ENCODE data around the gene RUNX2. TPM values are rescaled to one million over a fixed set of nuclear protein-coding genes. Genes with fewer than 3 reads are reported as not detected.

The RUNX2 gene
- total and polyA plus RNA-seq, 3 experiments from 2014 or later: 16.1 to 25.8 (median 25.3) TPM

GRCh38 chr6:45640081-45640491 lies 312.0 kb downstream of the RUNX2 start:
- Mint-ChIP-seq H3K4me3 (no peak overlapping the region), H3K27ac (peak overlapping the region in 3 of 8 donors; percentile 0 to 82 (median 27)), H3K9me3 (peaks cover 0 to 2% (median 0%) of the 10 kb centered on the region in 5 donors), H3K4me1 (peaks cover 0 to 4% (median 2%) of the 10 kb centered on the region in 3 donors), H3K36me3 (peaks cover 0 to 4% (median 2%) of the 10 kb centered on the region in 3 donors), H3K27me3 (no peaks in the 10 kb centered on the region)
- DNase-seq: no peak
- H3K36me3 ChIP-seq (ENCODE audit: insufficient read depth, low read length): no peaks in the 10 kb centered on the region
- no peaks in the 10 kb centered on the region for H3K4me1 ChIP-seq (ENCODE audit: insufficient read depth, low read length)
- POLR2A ChIA-PET: no interaction called here
- H3K27me3 ChIP-seq (ENCODE audit: insufficient read depth, low read length, poor library complexity, severe bottlenecking): no peaks in the 10 kb centered on the region
- no peaks in the 10 kb centered on the region for H3K9me3 ChIP-seq (ENCODE audit: low read length)
- CTCF ChIA-PET: no interaction called here
- H3K4me3 ChIP-seq (ENCODE audit: low read length): no peak overlapping the region
- no peak overlapping the region for H3K27ac ChIP-seq (ENCODE audit: low read depth, low read length)

DNA sequence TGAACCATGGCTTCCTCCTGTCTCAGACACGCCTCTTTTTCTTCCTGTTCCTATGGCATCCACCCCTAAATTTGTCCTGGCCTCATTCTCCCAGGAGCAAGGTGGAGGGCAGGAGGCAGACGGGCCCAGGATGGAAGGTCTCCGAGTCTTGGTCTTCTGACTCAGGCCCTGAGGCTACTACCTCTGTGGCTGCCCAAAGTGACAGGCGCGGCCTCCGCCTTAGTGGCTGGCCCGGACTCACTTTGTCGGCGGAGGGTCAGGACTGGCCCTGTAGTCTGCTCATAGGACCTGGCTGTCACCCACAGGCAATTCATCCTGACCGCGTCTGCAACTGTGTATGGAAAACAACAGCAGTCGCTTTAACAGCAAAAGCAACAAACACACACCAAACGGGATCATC lies 312.7 kb downstream of the RUNX2 start:
- Mint-ChIP-seq H3K4me1 (peaks cover 0 to 4% (median 2%) of the 10 kb centered on the region in 3 donors), H3K36me3 (peaks cover 0 to 1% (median 0%) of the 10 kb centered on the region in 3 donors), H3K27ac (no peak overlapping the region), H3K4me3 (no peak overlapping the region), H3K27me3 (no peaks in the 10 kb centered on the region), H3K9me3 (peaks cover 0 to 2% (median 0%) of the 10 kb centered on the region in 5 donors)
- H3K36me3 ChIP-seq (ENCODE audit: insufficient read depth, low read length): no peaks in the 10 kb centered on the region
- no peak overlapping the region for H3K4me3 ChIP-seq (ENCODE audit: low read length)
- no peak for DNase-seq
- no peak overlapping the region for H3K27ac ChIP-seq (ENCODE audit: low read depth, low read length)
- H3K4me1 ChIP-seq (ENCODE audit: insufficient read depth, low read length): no peaks in the 10 kb centered on the region
- ChIA-PET POLR2A (no interaction called here), CTCF (no interaction called here)
- H3K9me3 ChIP-seq (ENCODE audit: low read length): no peaks in the 10 kb centered on the region
- no peaks in the 10 kb centered on the region for H3K27me3 ChIP-seq (ENCODE audit: insufficient read depth, low read length, poor library complexity, severe bottlenecking)

GRCh38 chr6:45642331-45643125 lies 314.4 kb downstream of the RUNX2 start:
- Mint-ChIP-seq H3K27ac (no peak overlapping the region), H3K27me3 (no peaks in the 10 kb centered on the region), H3K9me3 (peaks cover 0 to under 1% (median 0%) of the 10 kb centered on the region in 5 donors), H3K4me1 (peaks cover 2 to 12% (median 4%) of the 10 kb centered on the region in 3 donors), H3K4me3 (no peak overlapping the region), H3K36me3 (peaks cover 0 to 1% (median 0%) of the 10 kb centered on the region in 3 donors)
- Histone ChIP-seq H3K27me3 (ENCODE audit: insufficient read depth, low read length, poor library complexity, severe bottlenecking) (no peaks in the 10 kb centered on the region), H3K9me3 (ENCODE audit: low read length) (no peaks in the 10 kb centered on the region), H3K4me3 (ENCODE audit: low read length) (no peak overlapping the region), H3K36me3 (ENCODE audit: insufficient read depth, low read length) (no peaks in the 10 kb centered on the region), H3K27ac (ENCODE audit: low read depth, low read length) (no peak overlapping the region), H3K4me1 (ENCODE audit: insufficient read depth, low read length) (no peaks in the 10 kb centered on the region)
- no peak for DNase-seq
- POLR2A ChIA-PET: no interaction called here
- CTCF ChIA-PET: no interaction called here

GRCh38 chr6:45643126-45643525 lies 315.0 kb downstream of the RUNX2 start:
- ChIA-PET CTCF (no interaction called here), POLR2A (no interaction called here)
- no peaks in the 10 kb centered on the region for H3K27me3 ChIP-seq (ENCODE audit: insufficient read depth, low read length, poor library complexity, severe bottlenecking)
- no peaks in the 10 kb centered on the region for H3K4me1 ChIP-seq (ENCODE audit: insufficient read depth, low read length)
- Mint-ChIP-seq H3K4me3 (no peak overlapping the region), H3K36me3 (peaks cover 0 to 1% (median 0%) of the 10 kb centered on the region in 3 donors), H3K27ac (no peak overlapping the region), H3K27me3 (no peaks in the 10 kb centered on the region), H3K9me3 (no peaks in the 10 kb centered on the region), H3K4me1 (peaks cover 6 to 16% (median 8%) of the 10 kb centered on the region in 3 donors)
- no peak overlapping the region for H3K27ac ChIP-seq (ENCODE audit: low read depth, low read length)
- H3K36me3 ChIP-seq (ENCODE audit: insufficient read depth, low read length): no peaks in the 10 kb centered on the region
- no peaks in the 10 kb centered on the region for H3K9me3 ChIP-seq (ENCODE audit: low read length)
- no peak for DNase-seq
- no peak overlapping the region for H3K4me3 ChIP-seq (ENCODE audit: low read length)

GRCh38 chr6:45644720-45645119 lies 316.6 kb downstream of the RUNX2 start:
- peak overlapping the region in 2 of 8 donors; percentile 73 to 77 for H3K27ac Mint-ChIP-seq
- no peak overlapping the region for H3K4me3 Mint-ChIP-seq
- CTCF ChIA-PET: no interaction called here

DNA sequence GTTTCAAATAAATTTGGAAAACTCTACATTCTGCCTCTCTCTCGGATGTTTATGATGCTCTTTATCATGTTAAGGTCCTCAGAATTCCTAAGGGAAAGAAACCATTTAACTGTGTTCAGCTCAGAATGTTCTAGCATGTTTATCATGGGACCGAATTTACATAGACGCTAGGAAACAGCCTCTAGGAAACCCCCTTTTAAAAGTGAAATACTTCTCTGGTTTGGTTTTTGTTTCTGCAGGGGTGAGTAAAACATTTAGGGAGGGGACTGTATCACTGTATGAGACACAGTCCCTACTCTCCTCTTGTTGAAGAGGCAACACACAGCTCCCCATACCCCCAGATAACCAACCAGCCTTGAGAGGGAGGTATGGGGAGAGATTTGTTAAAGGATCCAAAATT lies 317.2 kb downstream of the RUNX2 start:
- no peaks in the 10 kb centered on the region for H3K9me3 Mint-ChIP-seq
- POLR2A ChIA-PET: no interaction called here
- no peak for DNase-seq
- no peaks in the 10 kb centered on the region for H3K36me3 ChIP-seq (ENCODE audit: insufficient read depth, low read length)
- H3K4me3 ChIP-seq (ENCODE audit: low read length): no peak overlapping the region
- no peaks in the 10 kb centered on the region for H3K4me1 ChIP-seq (ENCODE audit: insufficient read depth, low read length)
- H3K27ac ChIP-seq (ENCODE audit: low read depth, low read length): no peak overlapping the region
- no peaks in the 10 kb centered on the region for H3K36me3 Mint-ChIP-seq
- H3K27me3 ChIP-seq (ENCODE audit: insufficient read depth, low read length, poor library complexity, severe bottlenecking): no peaks in the 10 kb centered on the region
- no peaks in the 10 kb centered on the region for H3K9me3 ChIP-seq (ENCODE audit: low read length)
- H3K27me3 Mint-ChIP-seq: peaks cover 0 to 2% of the 10 kb centered on the region in 2 donors
- CTCF ChIA-PET: no interaction called here
- peak overlapping the region in 2 of 8 donors; percentile 2 to 73 for H3K27ac Mint-ChIP-seq
- no peak overlapping the region for H3K4me3 Mint-ChIP-seq
- H3K4me1 Mint-ChIP-seq: peaks cover 6 to 13% (median 8%) of the 10 kb centered on the region in 3 donors

More at GRCh38 chr6:45644720-45645119, 316.6 kb downstream of the RUNX2 start:
- H3K4me1 ChIP-seq (ENCODE audit: insufficient read depth, low read length): no peaks in the 10 kb centered on the region
- no peak for DNase-seq
- POLR2A ChIA-PET: no interaction called here
- no peaks in the 10 kb centered on the region for H3K36me3 ChIP-seq (ENCODE audit: insufficient read depth, low read length)
- no peaks in the 10 kb centered on the region for H3K9me3 ChIP-seq (ENCODE audit: low read length)
- peaks cover 6 to 13% (median 8%) of the 10 kb centered on the region in 3 donors for H3K4me1 Mint-ChIP-seq
- H3K27ac ChIP-seq (ENCODE audit: low read depth, low read length): no peak overlapping the region
- no peaks in the 10 kb centered on the region for H3K36me3 Mint-ChIP-seq
- no peaks in the 10 kb centered on the region for H3K27me3 Mint-ChIP-seq
- no peaks in the 10 kb centered on the region for H3K27me3 ChIP-seq (ENCODE audit: insufficient read depth, low read length, poor library complexity, severe bottlenecking)
- no peaks in the 10 kb centered on the region for H3K9me3 Mint-ChIP-seq
- no peak overlapping the region for H3K4me3 ChIP-seq (ENCODE audit: low read length)

- Mint-ChIP-seq H3K27ac (peak overlapping the region in 4 of 8 donors; percentile 5 to 71 (median 50)), H3K36me3 (peaks cover 0 to 1% (median 0%) of the 10 kb centered on the region in 3 donors), H3K4me3 (no peak overlapping the region), H3K4me1 (peaks cover 6 to 13% (median 8%) of the 10 kb centered on the region in 3 donors), H3K27me3 (peaks cover 0 to 3% of the 10 kb centered on the region in 2 donors), H3K9me3 (no peaks in the 10 kb centered on the region)
- no peaks in the 10 kb centered on the region for H3K36me3 ChIP-seq (ENCODE audit: insufficient read depth, low read length)
- no peak for DNase-seq
- CTCF ChIA-PET: interaction anchor here (0.6 kb wide), 1 partner anchor 651 kb away, joined by 3 read pairs; no protein-coding TSS in a partner anchor
- no peaks in the 10 kb centered on the region for H3K9me3 ChIP-seq (ENCODE audit: low read length)
- POLR2A ChIA-PET: no interaction called here
- H3K4me1 ChIP-seq (ENCODE audit: insufficient read depth, low read length): no peaks in the 10 kb centered on the region
- H3K27me3 ChIP-seq (ENCODE audit: insufficient read depth, low read length, poor library complexity, severe bottlenecking): no peaks in the 10 kb centered on the region
- H3K27ac ChIP-seq (ENCODE audit: low read depth, low read length): no peak overlapping the region
- H3K4me3 ChIP-seq (ENCODE audit: low read length): no peak overlapping the region
Measured at GRCh38 chr6:45647341-45648261, 319.5 kb downstream of the RUNX2 start.

GRCh38 chr6:45648262-45648620 lies 320.1 kb downstream of the RUNX2 start:
- no peak overlapping the region for H3K4me3 Mint-ChIP-seq

More at GRCh38 chr6:45648262-45648620, 320.1 kb downstream of the RUNX2 start:
- ChIA-PET POLR2A (no interaction called here), CTCF (no interaction called here)
- no peak for DNase-seq
- Mint-ChIP-seq H3K27me3 (peaks cover 3 to 5% of the 10 kb centered on the region in 2 donors), H3K36me3 (peaks cover 0 to 1% (median 0%) of the 10 kb centered on the region in 3 donors), H3K9me3 (no peaks in the 10 kb centered on the region), H3K27ac (peak overlapping the region in 1 of 8 donors; percentile 81), H3K4me1 (peaks cover 5 to 13% (median 8%) of the 10 kb centered on the region in 3 donors)
- Histone ChIP-seq H3K4me3 (ENCODE audit: low read length) (no peak overlapping the region), H3K4me1 (ENCODE audit: insufficient read depth, low read length) (no peaks in the 10 kb centered on the region), H3K9me3 (ENCODE audit: low read length) (no peaks in the 10 kb centered on the region), H3K27ac (ENCODE audit: low read depth, low read length) (no peak overlapping the region), H3K27me3 (ENCODE audit: insufficient read depth, low read length, poor library complexity, severe bottlenecking) (no peaks in the 10 kb centered on the region), H3K36me3 (ENCODE audit: insufficient read depth, low read length) (no peaks in the 10 kb centered on the region)

Data from CD8-positive, alpha-beta memory T cell (primary cell).